ENCODE measurements around the gene STUB1.

The STUB1 gene

DNA sequence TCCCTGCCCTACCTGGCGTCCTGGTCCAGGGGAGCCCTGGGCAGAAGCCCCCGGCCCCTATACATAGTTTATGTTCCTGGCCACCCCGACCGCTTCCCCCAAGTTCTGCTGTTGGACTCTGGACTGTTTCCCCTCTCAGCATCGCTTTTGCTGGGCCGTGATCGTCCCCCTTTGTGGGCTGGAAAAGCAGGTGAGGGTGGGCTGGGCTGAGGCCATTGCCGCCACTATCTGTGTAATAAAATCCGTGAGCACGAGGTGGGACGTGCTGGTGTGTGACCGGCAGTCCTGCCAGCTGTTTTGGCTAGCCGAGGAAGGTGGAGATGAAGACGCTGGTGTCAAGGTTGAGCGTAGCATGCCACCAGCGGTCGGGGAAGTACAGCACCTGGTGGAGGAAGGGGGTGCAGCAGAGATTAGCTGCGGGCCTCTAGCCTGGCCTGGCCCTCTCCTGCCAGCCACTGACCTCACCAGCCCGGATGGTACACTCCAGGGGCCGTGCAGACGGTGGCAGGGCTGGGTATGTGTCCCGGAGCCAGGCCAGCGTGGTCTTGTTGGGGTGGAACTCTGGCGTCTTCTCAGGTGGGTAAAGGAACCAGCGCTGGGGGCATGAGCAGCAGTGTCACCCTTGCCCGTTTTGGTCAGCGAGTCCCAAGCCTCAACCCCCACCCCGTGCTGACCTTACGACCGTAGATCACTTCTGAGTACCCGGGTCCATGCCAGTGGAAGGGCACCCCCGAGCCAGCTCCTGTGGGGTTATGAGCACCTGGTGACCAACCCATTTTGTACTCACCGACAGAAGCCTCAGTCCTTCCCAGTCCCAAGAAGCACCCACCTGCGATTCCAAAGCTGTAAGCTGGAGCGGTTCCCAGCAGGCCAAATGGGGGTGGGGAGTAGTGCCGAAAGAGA is 2.5 kb downstream of the STUB1 start:
- DNase-seq (ENCODE audit: low spot score) = no peak
- TF ChIP-seq, protein P1, sequence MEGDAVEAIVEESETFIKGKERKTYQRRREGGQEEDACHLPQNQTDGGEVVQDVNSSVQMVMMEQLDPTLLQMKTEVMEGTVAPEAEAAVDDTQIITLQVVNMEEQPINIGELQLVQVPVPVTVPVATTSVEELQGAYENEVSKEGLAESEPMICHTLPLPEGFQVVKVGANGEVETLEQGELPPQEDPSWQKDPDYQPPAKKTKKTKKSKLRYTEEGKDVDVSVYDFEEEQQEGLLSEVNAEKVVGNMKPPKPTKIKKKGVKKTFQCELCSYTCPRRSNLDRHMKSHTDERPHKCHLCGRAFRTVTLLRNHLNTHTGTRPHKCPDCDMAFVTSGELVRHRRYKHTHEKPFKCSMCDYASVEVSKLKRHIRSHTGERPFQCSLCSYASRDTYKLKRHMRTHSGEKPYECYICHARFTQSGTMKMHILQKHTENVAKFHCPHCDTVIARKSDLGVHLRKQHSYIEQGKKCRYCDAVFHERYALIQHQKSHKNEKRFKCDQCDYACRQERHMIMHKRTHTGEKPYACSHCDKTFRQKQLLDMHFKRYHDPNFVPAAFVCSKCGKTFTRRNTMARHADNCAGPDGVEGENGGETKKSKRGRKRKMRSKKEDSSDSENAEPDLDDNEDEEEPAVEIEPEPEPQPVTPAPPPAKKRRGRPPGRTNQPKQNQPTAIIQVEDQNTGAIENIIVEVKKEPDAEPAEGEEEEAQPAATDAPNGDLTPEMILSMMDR (IDR thresholded peaks at IDR 0.05; ENCODE audit: extremely low read depth, insufficient read depth, missing control alignments) = no peak
- in situ Hi-C loops (cut with MboI; ENCODE audit: low pct_unique_long_range_greater_than_20kb, low sequenced_read_pairs, unreplicated experiment) = no loop called here

DNA sequence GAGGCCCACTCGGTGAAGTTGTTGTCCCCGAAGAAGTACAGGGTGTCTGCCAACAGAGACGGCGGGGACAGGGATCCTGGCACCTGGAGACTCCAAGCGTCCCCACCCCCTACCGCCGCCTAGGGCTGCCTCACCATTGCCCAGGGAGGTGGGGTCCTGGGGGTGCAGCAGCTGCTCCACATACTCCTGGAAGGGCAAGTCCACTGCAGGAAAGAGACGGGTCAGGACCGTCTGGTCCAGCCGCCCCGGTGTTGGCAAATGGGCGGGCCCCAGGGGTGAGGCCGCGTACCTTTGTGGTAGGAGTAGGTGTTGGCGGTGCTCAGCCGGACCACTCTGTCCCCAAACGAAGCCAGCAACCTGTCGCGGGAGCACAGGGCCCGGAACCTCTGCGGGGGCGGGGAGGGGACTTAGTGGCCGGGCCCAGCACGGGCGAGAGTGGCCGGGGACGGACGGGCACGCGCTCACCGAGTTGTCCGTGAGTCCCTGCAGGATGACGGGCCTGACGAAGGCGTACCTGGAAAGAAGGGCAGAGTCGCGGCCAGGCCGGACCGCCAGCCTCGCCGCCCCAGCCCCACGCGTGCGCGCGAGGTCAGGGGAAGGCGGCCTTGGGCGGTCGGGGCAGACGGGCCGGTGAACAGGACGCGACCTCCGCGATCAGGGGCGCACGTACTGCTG is 3.3 kb downstream of the STUB1 start:
- no peak for DNase-seq (ENCODE audit: low spot score)
- TF ChIP-seq, protein P1 (IDR thresholded peaks at IDR 0.05; ENCODE audit: extremely low read depth, insufficient read depth, missing control alignments) = no peak
- in situ Hi-C loops (cut with MboI; ENCODE audit: low pct_unique_long_range_greater_than_20kb, low sequenced_read_pairs, unreplicated experiment) = no loop called here

DNA sequence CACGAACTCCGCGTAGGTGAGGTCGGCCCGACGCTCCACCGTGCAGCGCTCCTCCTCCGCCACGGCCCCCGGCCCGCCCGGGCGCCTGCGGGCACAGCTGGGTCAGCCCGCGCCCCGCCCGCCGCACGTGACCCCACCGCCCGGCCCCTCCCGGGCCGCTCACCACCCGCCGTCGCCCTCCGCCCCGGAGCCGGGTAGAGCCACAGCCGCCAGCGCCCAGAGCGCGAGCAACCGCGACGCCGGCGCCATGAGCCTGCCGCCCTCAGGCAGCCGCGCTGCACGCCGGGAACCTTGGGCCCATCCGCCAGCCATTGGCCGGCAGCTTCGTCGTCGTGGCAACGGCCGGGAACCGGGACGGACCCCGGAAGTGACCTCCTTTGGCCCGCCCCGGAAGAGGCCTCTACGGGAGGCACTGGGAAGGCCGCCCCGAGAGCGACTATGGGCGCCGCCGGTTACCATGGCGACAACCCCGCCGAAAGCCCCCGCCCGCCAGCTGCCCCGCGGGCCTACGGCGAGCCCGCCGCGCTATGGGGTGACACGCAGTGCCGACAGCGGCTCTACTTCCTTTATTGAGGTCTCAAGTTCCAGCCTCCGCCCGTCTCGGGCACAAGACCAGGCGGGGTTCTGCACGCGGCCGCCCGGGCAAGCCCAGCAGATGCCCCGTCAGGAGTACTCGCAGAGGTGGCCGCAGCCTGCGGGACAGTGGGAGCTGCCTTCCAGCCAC is 4.0 kb downstream of the STUB1 start, which contains the start of gene JMJD8:
Gene JMJD8 (minus strand): TSS at position 264 of the 724 bp plus-strand sequence. CDS start 15 bp downstream, at position 249.
- DNase-seq (ENCODE audit: low spot score) = peak; percentile 99
- TF ChIP-seq, protein P1 (IDR thresholded peaks at IDR 0.05; ENCODE audit: extremely low read depth, insufficient read depth, missing control alignments) = no peak
- in situ Hi-C loops (cut with MboI; ENCODE audit: low pct_unique_long_range_greater_than_20kb, low sequenced_read_pairs, unreplicated experiment) = no loop called here

DNA sequence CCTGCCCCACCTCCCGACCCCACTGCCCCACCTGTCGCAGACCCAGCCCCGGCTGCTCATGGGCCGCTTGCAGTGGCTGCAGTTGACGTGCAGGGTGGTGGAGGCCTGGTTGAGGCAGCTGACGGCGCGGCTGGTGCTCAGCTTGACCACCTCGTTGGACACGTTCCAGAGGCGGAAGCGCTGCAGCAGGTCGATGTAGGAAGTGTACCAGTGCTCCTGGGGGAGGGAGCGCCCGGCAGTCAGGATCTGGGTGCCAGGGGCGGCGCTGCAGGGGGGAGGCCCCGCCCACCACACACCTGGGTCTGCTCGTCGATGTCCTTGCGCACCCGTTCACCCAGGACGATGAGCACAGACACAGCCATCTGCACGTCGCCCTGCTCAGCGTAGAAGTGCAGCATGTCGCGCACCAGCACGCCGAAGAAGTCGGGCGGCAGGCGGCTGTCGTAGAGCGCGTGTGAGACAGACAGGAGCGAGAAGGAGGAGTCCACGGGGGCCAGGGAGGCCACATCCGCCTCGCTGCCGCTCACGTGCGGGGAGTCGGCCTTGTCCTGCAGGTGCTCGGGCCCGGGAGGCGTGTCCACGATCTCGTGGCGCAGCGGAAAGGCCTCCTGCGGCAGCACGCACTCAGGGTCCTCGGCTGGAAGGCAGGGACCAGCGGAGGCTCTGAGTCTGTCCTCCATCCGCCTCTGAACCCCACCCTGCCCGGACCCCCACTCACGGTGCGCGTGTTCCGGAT is 4.9 kb downstream of the STUB1 start:
- in situ Hi-C loops (cut with MboI; ENCODE audit: low pct_unique_long_range_greater_than_20kb, low sequenced_read_pairs, unreplicated experiment) = no loop called here
- TF ChIP-seq, protein P1 (IDR thresholded peaks at IDR 0.05; ENCODE audit: extremely low read depth, insufficient read depth, missing control alignments) = no peak
- no peak for DNase-seq (ENCODE audit: low spot score)

DNA sequence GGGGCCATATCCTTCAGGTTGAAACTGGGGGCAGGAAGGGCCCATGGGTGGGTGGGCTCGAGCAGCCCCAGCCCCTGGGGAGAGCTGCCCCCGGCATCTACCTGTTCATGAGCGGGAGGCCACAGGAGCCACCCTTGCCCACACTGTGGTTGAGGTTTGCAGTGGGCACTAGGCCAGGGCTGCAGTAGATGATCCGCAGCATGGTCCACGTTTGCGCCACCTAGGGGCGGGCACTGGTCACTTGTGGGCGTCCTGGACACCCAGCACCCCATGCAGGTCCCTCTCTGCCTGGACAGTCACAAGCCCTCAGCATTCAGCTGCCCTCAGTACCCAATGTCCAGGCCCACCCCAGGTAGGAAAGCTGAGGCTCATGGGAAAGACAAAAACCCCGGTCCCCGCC is 5.8 kb downstream of the STUB1 start:
- TF ChIP-seq, protein P1 (IDR thresholded peaks at IDR 0.05; ENCODE audit: extremely low read depth, insufficient read depth, missing control alignments) = peak; percentile 42
- DNase-seq (ENCODE audit: low spot score) = no peak
- in situ Hi-C loops (cut with MboI; ENCODE audit: low pct_unique_long_range_greater_than_20kb, low sequenced_read_pairs, unreplicated experiment) = no loop called here
